GM19438 (cell line): ENCODE data around the gene COMMD3.

Source experiments
- ATAC-seq: cut with Tn5 transposase; IDR thresholded peaks from one replicate; pipeline ENCODE4 v1.9.1; 2021; ENCODE audit warnings: low read depth; ENCODE audit not compliant: unreplicated experiment

Gene COMMD3

GRCh38 chr10:22365233-22365632, 49.0 kb downstream of the COMMD3 start:
- no peak for ATAC-seq

GRCh38 chr10:22365644-22366434, 49.7 kb downstream of the COMMD3 start:
- ATAC-seq = no peak

GRCh38 chr10:22366435-22366703, 50.2 kb downstream of the COMMD3 start:
- no peak for ATAC-seq

- no peak for ATAC-seq
Measured at GRCh38 chr10:22366771-22367170, 50.6 kb downstream of the COMMD3 start.

GRCh38 chr10:22367471-22367870, 51.3 kb downstream of the COMMD3 start:
- ATAC-seq = no peak

GRCh38 chr10:22368402-22368801, 52.2 kb downstream of the COMMD3 start:
- no peak for ATAC-seq

GRCh38 chr10:22368981-22369380, 52.8 kb downstream of the COMMD3 start:
- no peak for ATAC-seq

- no peak for ATAC-seq
Measured at GRCh38 chr10:22369434-22370072, 53.4 kb downstream of the COMMD3 start.
